ENCODE results near the gene NHERF2. TPM values are rescaled to one million over a fixed set of nuclear protein-coding genes. Genes with fewer than 3 reads are reported as not detected.

Gene NHERF2
- total RNA-seq, 1 donor from 2014 or later = 3.0 TPM

GRCh38 chr16:2037115-2037514 lies 10.4 kb downstream of the NHERF2 start:
- Mint-ChIP-seq H3K4me3 (no peak overlapping the region), H3K9me3 (no peaks in the 10 kb centered on the region), H3K4me1 (peaks cover 6% of the 10 kb centered on the region), H3K27me3 (ENCODE audit: insufficient read depth, low read depth) (peaks cover 2% of the 10 kb centered on the region), H3K27ac (no peak overlapping the region), H3K36me3 (no peaks in the 10 kb centered on the region)
- no peaks in the 10 kb centered on the region for H3F3A ChIP-seq (ENCODE audit: low read depth)
- no peaks in the 10 kb centered on the region for H3K36me3 ChIP-seq
- no peaks in the 10 kb centered on the region for H3K27me3 ChIP-seq
- H4K20me1 ChIP-seq (ENCODE audit: low read depth) = no peaks in the 10 kb centered on the region
- no peak for DNase-seq (ENCODE audit: low spot score)
- H3K4me1 ChIP-seq = peaks cover 6% of the 10 kb centered on the region
- no peak overlapping the region for H3K4me3 ChIP-seq
- no peaks in the 10 kb centered on the region for H3K79me2 ChIP-seq (ENCODE audit: low read depth)
- H2AFZ ChIP-seq (replicated peaks) = no peak overlapping the region
- TF ChIP-seq EZH2 (IDR thresholded peaks at IDR 0.05) = no peak
- TF ChIP-seq, protein P1, sequence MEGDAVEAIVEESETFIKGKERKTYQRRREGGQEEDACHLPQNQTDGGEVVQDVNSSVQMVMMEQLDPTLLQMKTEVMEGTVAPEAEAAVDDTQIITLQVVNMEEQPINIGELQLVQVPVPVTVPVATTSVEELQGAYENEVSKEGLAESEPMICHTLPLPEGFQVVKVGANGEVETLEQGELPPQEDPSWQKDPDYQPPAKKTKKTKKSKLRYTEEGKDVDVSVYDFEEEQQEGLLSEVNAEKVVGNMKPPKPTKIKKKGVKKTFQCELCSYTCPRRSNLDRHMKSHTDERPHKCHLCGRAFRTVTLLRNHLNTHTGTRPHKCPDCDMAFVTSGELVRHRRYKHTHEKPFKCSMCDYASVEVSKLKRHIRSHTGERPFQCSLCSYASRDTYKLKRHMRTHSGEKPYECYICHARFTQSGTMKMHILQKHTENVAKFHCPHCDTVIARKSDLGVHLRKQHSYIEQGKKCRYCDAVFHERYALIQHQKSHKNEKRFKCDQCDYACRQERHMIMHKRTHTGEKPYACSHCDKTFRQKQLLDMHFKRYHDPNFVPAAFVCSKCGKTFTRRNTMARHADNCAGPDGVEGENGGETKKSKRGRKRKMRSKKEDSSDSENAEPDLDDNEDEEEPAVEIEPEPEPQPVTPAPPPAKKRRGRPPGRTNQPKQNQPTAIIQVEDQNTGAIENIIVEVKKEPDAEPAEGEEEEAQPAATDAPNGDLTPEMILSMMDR (IDR thresholded peaks at IDR 0.05) = no peak
- no peak for TF ChIP-seq EZH2phosphoT487 (IDR thresholded peaks at IDR 0.05)
- H3K9me3 ChIP-seq (ENCODE audit: low read depth) = no peaks in the 10 kb centered on the region
- H3K9ac ChIP-seq = no peak overlapping the region
- no peak overlapping the region for H3K27ac ChIP-seq
- no peak overlapping the region for H3K4me2 ChIP-seq

GRCh38 chr16:2037647-2038381 lies 11.1 kb downstream of the NHERF2 start:
- no peak overlapping the region for H3K4me2 ChIP-seq
- DNase-seq (ENCODE audit: low spot score) = no peak
- H3K79me2 ChIP-seq (ENCODE audit: low read depth) = no peaks in the 10 kb centered on the region
- peaks cover 3% of the 10 kb centered on the region for H3K4me1 Mint-ChIP-seq
- no peaks in the 10 kb centered on the region for H3K36me3 ChIP-seq
- no peaks in the 10 kb centered on the region for H3K27me3 ChIP-seq
- H3K27ac Mint-ChIP-seq = no peak overlapping the region
- H3K9me3 ChIP-seq (ENCODE audit: low read depth) = no peaks in the 10 kb centered on the region
- TF ChIP-seq, protein P1 (IDR thresholded peaks at IDR 0.05) = no peak
- TF ChIP-seq EZH2 (IDR thresholded peaks at IDR 0.05) = no peak
- no peak for TF ChIP-seq EZH2phosphoT487 (IDR thresholded peaks at IDR 0.05)
- H4K20me1 ChIP-seq (ENCODE audit: low read depth) = no peaks in the 10 kb centered on the region
- H3K9me3 Mint-ChIP-seq = no peaks in the 10 kb centered on the region
- H3K27ac ChIP-seq = no peak overlapping the region
- H3K4me3 ChIP-seq = no peak overlapping the region
- peaks cover 2% of the 10 kb centered on the region for H3K27me3 Mint-ChIP-seq (ENCODE audit: insufficient read depth, low read depth)
- H3K4me1 ChIP-seq = peaks cover 6% of the 10 kb centered on the region
- no peaks in the 10 kb centered on the region for H3K36me3 Mint-ChIP-seq
- H3K4me3 Mint-ChIP-seq = no peak overlapping the region
- H3K9ac ChIP-seq = no peak overlapping the region
- H3F3A ChIP-seq (ENCODE audit: low read depth) = no peaks in the 10 kb centered on the region
- H2AFZ ChIP-seq (replicated peaks) = no peak overlapping the region

DNA sequence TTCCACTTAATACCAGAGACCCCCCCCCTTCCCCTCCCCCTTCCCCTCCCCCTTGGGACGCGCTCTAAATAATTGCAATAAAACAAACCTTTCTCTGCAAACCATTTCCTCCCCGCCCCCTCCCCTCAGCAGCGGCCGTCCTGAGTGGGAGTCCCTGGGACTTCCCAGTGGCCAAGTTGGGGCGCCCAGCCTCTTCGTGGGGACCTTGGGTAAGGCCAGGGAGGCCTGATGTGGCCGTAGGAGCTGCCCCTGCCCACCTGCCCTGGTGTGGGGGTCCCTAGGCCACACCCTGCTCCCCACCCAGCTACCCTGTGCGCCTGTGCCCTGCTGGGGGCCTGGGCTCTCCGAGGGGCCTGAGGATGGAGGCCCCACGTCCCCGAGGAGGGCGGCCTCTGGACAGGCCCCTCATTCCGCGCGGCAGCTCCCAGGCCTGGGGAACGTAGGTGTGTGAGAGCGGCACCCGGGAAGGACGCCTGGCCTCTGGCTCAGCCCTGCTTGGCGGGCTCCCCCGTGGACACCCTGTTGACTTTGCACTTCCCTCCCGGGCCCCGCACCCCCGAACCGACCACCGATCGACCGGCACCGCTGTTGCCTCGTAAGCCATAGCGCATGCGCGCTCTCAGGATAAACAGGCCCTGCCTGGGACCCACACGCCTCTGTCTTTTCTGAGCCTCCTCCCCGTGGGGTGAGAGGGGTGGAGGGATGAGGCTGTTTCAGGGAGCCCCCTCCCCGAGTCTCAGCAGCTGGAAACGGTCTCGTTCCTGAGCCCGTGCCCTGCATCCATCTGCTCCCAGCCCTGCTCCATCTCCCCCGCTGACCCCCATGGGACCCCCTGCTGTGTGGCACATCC lies 11.9 kb downstream of the NHERF2 start:
- peaks cover 2% of the 10 kb centered on the region for H3K27me3 Mint-ChIP-seq (ENCODE audit: insufficient read depth, low read depth)
- Histone ChIP-seq H3K9me3 (ENCODE audit: low read depth) (no peaks in the 10 kb centered on the region), H3K9ac (no peak overlapping the region), H4K20me1 (ENCODE audit: low read depth) (no peaks in the 10 kb centered on the region), H3K79me2 (ENCODE audit: low read depth) (no peaks in the 10 kb centered on the region), H2AFZ (replicated peaks) (no peak overlapping the region), H3K27ac (no peak overlapping the region), H3K4me3 (no peak overlapping the region), H3K4me1 (peaks cover 6% of the 10 kb centered on the region), H3K36me3 (no peaks in the 10 kb centered on the region), H3F3A (ENCODE audit: low read depth) (no peaks in the 10 kb centered on the region), H3K27me3 (no peaks in the 10 kb centered on the region), H3K4me2 (no peak overlapping the region)
- no peak for TF ChIP-seq EZH2phosphoT487 (IDR thresholded peaks at IDR 0.05)
- no peak for TF ChIP-seq EZH2 (IDR thresholded peaks at IDR 0.05)
- TF ChIP-seq, protein P1 (IDR thresholded peaks at IDR 0.05) = no peak
- H3K4me3 Mint-ChIP-seq = no peak overlapping the region
- peak overlapping the region; percentile 53 for H3K27ac Mint-ChIP-seq
- no peak for DNase-seq (ENCODE audit: low spot score)
- H3K36me3 Mint-ChIP-seq = no peaks in the 10 kb centered on the region
- H3K9me3 Mint-ChIP-seq = no peaks in the 10 kb centered on the region
- H3K4me1 Mint-ChIP-seq = peaks cover 3% of the 10 kb centered on the region
